Measurements from ENCODE around the gene ZNF618.

ZNF618 gene

GRCh38 chr9:114060070-114060469 lies 184.0 kb downstream of the ZNF618 start:
- DNase-seq (ENCODE audit: low read depth in 2 of 2): no peak

GRCh38 chr9:114060711-114061110 lies 184.6 kb downstream of the ZNF618 start:
- DNase-seq (ENCODE audit: low read depth in 2 of 2): no peak

- DNase-seq (ENCODE audit: low read depth in 2 of 2): no peak
Measured at GRCh38 chr9:114061292-114061691, 185.2 kb downstream of the ZNF618 start.

DNA sequence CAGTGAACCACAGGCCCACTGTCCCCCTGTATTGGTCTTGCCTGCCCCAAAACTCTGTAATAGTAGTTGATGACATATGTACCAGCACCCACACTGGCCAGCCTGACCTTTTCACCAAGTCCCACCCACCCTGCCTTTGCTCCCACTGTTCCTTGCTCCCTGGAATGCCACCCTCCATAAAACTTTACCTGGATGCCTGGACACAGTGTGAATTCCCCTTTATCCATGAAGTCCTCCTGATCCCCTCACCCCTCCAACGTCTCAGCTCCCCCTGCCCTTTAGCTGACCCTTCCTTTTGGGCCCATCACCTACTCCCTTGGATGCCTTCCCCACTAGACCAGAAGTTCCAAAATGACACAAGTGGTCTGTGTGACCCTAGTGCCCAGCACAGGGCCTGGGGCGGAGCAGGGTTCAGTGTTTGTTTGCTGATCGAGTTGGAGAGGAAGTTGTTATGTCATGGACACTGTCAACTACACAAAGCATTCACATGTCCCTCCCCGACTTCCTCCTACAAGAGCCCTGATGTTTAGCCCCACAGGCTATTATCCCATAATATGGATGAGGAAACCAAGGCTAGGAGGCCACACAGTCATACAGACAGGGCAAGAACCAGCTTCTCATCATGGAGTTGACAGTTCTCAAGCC lies 185.8 kb downstream of the ZNF618 start:
- DNase-seq (ENCODE audit: low read depth in 2 of 2): no peak

GRCh38 chr9:114065304-114065703 lies 189.2 kb downstream of the ZNF618 start:
- DNase-seq (ENCODE audit: low read depth in 2 of 2): no peak

- no peak for DNase-seq (ENCODE audit: low read depth in 2 of 2)
Measured at GRCh38 chr9:114069476-114070187, 193.5 kb downstream of the ZNF618 start.

GRCh38 chr9:114070188-114071103 lies 194.3 kb downstream of the ZNF618 start:
- no peak for DNase-seq (ENCODE audit: low read depth in 2 of 2)

- no peak for DNase-seq (ENCODE audit: low read depth in 2 of 2)
Measured at GRCh38 chr9:114071197-114071795, 195.2 kb downstream of the ZNF618 start.

GRCh38 chr9:114072184-114073140 lies 196.4 kb downstream of the ZNF618 start:
- DNase-seq (ENCODE audit: low read depth in 2 of 2): no peak

GRCh38 chr9:114075602-114076001 lies 199.5 kb downstream of the ZNF618 start:
- no peak for DNase-seq (ENCODE audit: low read depth in 2 of 2)

- DNase-seq (ENCODE audit: low read depth in 2 of 2): no peak
Measured at GRCh38 chr9:114076237-114077161, 200.4 kb downstream of the ZNF618 start.

- no peak for DNase-seq (ENCODE audit: low read depth in 2 of 2)
Measured at GRCh38 chr9:114077162-114077837, 201.2 kb downstream of the ZNF618 start.

GRCh38 chr9:114078021-114078780 lies 202.1 kb downstream of the ZNF618 start, which contains the start of gene AMBP:
Gene AMBP (minus strand): TSS chr9:114078300. CDS start chr9:114078209, 91 bp downstream.
- no peak for DNase-seq (ENCODE audit: low read depth in 2 of 2)

DNA sequence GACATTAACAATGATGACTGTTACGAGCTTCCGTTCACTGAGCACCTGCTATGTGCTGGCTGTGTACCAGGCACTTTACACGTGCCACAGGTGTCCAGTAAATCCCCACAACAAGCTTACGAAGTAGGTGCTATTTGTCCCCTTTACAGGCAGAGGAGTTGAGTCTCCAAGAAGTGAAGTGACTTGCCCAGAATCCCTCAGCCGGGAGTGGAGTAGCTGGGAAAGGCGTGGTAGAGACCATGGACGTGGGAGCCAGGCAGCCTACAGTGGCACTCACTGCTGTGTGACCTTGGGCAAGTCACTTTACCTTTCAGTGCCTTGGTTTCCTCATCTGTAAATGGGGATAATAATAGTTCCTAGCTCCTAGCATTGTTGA lies 202.7 kb downstream of the ZNF618 start:
- DNase-seq (ENCODE audit: low read depth in 2 of 2): no peak

DNA sequence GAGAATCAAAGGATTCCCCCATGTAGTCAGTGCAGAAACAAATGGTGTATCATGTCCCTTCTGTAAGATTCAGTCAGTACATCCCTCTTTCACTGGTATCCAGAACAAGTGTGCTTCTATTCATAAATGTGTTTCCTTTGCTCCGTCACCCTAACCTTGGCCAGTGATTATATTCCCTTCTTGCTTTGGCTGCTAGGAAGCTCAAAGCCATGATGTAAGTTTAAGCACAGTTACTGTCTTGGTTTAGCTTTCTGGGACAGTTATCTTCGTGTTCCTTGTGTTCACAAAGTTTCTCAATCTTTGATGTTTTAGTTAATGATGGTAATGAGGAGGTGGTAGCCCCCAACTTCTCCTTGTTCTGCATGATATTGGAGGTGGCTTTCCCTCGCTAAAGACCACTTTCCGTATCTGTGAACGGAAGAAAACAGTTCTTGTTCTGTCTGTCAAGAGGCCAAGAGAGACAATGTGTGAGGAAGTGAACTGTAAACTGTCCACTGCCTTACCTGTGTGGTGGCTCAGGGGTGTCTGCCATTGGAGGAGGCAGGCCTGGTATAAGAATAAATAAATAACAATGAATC lies 204.2 kb downstream of the ZNF618 start:
- no peak for DNase-seq (ENCODE audit: low read depth in 2 of 2)

DNA sequence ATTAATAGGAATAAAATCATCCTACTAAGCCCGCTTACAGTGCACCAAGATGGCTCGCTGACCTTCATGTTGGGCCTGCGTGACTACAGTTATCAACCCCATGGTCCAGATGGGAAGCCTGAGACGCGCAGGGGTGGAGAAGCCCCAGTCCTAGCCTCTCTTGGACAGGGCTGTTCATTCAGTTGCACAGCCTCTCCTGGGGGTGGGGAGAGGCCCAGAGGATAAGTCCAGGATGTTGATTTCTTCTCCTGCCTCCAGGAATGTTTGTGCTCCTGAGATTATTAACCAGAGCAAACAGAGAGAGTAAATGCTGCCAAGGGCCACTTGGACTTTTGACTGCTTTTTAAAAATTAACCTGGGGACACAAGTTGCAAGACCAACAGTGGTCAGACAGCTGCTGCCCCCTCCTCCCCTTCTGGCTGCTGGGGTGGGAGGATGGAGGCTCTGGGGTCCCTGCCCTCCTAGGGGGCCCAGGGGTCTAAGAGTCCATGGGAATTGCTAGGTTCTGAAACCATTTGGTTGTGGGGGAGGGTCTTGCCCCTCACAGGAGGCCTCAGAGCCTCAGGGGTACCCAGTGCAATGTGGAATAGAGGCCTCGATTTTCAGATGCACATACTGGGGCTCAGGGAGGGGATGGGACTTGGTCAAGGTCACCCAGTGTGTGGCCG lies 204.8 kb downstream of the ZNF618 start:
- no peak for DNase-seq (ENCODE audit: low read depth in 2 of 2)

GRCh38 chr9:114081441-114082016 lies 205.4 kb downstream of the ZNF618 start:
- DNase-seq (ENCODE audit: low read depth in 2 of 2): no peak

Data from stimulated activated CD4-positive, alpha-beta T cell treated with anti-CD3 and anti-CD28 coated beads, Interleukin-4, amount 100 ng/mL, for 48 hours (primary cell).